Ovary (tissue), 3 donors: ENCODE data around the gene FCHSD1.

Experiments used
- EP300 ChIP-seq: sonication (generic); formaldehyde crosslinking; IDR thresholded peaks from one replicate; pipeline ENCODE4 v1.6.1; 2017; ENCODE audit warnings: antibody characterized with exemption
- POLR2A ChIP-seq: fragments of 450-650 bp; IDR thresholded peaks from one replicate; pipeline ENCODE4 v1.6.1; 2017; ENCODE audit warnings: antibody characterized with exemption, mild to moderate bottlenecking, moderate library complexity
- TF ChIP-seq, protein P1 (sequence below), 3 donors: fragments of 450-650 bp in 2 of 3; fragments of 200-600 bp in 1 of 3; IDR thresholded peaks; one replicate each; pipeline versions ENCODE4 v1.5.1 to v1.8.0; 2016 to 2022; ENCODE audit warnings: antibody characterized with exemption in 3 of 3, mild to moderate bottlenecking in 1 of 3
- donor health status: DM: no; HTN: no; CAD: no.

DNA sequence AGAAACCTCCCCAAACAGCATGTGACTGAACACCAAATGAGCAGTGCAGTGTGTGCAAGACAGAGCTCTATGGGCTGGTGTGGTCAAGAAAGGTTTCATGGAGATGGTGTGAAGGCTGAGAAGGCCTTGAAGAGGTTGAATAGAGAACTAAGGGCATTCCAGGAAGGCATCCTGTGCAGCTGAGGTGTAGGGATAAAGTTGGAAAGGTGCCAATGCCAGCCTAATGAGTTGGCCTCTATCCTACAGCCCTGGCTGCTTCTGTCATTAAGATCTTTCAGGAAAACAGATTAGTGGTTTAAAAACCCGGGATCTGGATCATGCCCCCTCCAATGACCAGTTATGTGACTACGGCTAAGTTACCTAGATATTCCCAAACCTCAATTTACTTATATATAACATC is 18.6 kb downstream of the FCHSD1 start:
- TF ChIP-seq, protein P1, sequence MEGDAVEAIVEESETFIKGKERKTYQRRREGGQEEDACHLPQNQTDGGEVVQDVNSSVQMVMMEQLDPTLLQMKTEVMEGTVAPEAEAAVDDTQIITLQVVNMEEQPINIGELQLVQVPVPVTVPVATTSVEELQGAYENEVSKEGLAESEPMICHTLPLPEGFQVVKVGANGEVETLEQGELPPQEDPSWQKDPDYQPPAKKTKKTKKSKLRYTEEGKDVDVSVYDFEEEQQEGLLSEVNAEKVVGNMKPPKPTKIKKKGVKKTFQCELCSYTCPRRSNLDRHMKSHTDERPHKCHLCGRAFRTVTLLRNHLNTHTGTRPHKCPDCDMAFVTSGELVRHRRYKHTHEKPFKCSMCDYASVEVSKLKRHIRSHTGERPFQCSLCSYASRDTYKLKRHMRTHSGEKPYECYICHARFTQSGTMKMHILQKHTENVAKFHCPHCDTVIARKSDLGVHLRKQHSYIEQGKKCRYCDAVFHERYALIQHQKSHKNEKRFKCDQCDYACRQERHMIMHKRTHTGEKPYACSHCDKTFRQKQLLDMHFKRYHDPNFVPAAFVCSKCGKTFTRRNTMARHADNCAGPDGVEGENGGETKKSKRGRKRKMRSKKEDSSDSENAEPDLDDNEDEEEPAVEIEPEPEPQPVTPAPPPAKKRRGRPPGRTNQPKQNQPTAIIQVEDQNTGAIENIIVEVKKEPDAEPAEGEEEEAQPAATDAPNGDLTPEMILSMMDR (IDR thresholded peaks at IDR 0.05): no peak
- TF ChIP-seq POLR2A (no peak), EP300 (no peak)
